ENCODE data around the gene OTOG. TPM values are rescaled to one million over a fixed set of nuclear protein-coding genes. Genes with fewer than 3 reads are reported as not detected.

OTOG gene
- total RNA-seq, 6 experiments from 2014 or later = not detected

GRCh38 chr11:17554487-17554886, 7.4 kb downstream of the OTOG start:
- no peaks in the 10 kb centered on the region for H3K9me3 Mint-ChIP-seq
- no peak overlapping the region for H3K27ac Mint-ChIP-seq
- DNase-seq = no peak
- H3K27me3 Mint-ChIP-seq (ENCODE audit: insufficient read depth) = peaks cover 22% of the 10 kb centered on the region
- no peak for TF ChIP-seq CTCF (IDR thresholded peaks at IDR 0.05)
- no peaks in the 10 kb centered on the region for H3K36me3 Mint-ChIP-seq (ENCODE audit: low read depth)
- no peak overlapping the region for H3K4me3 Mint-ChIP-seq
- H3K4me1 Mint-ChIP-seq (ENCODE audit: low read depth) = no peaks in the 10 kb centered on the region

- Mint-ChIP-seq H3K9me3 (no peaks in the 10 kb centered on the region), H3K36me3 (ENCODE audit: low read depth) (no peaks in the 10 kb centered on the region), H3K27me3 (ENCODE audit: insufficient read depth) (peaks cover 23% of the 10 kb centered on the region), H3K27ac (no peak overlapping the region), H3K4me1 (ENCODE audit: low read depth) (no peaks in the 10 kb centered on the region), H3K4me3 (no peak overlapping the region)
- no peak for TF ChIP-seq CTCF (IDR thresholded peaks at IDR 0.05)
- no peak for DNase-seq
Observed at GRCh38 chr11:17556999-17557398, 9.9 kb downstream of the OTOG start.

- no peak overlapping the region for H3K4me3 Mint-ChIP-seq
- H3K27ac Mint-ChIP-seq = no peak overlapping the region
- peaks cover 23% of the 10 kb centered on the region for H3K27me3 Mint-ChIP-seq (ENCODE audit: insufficient read depth)
- no peak for DNase-seq
- no peaks in the 10 kb centered on the region for H3K4me1 Mint-ChIP-seq (ENCODE audit: low read depth)
- no peak for TF ChIP-seq CTCF (IDR thresholded peaks at IDR 0.05)
- H3K9me3 Mint-ChIP-seq = no peaks in the 10 kb centered on the region
- H3K36me3 Mint-ChIP-seq (ENCODE audit: low read depth) = no peaks in the 10 kb centered on the region
Observed at GRCh38 chr11:17558025-17558780, 11.1 kb downstream of the OTOG start.

GRCh38 chr11:17558916-17559315, 11.9 kb downstream of the OTOG start:
- DNase-seq = no peak
- H3K27ac Mint-ChIP-seq = no peak overlapping the region
- H3K27me3 Mint-ChIP-seq (ENCODE audit: insufficient read depth) = peaks cover 23% of the 10 kb centered on the region
- H3K4me3 Mint-ChIP-seq = no peak overlapping the region
- no peaks in the 10 kb centered on the region for H3K4me1 Mint-ChIP-seq (ENCODE audit: low read depth)
- H3K36me3 Mint-ChIP-seq (ENCODE audit: low read depth) = no peaks in the 10 kb centered on the region
- TF ChIP-seq CTCF (IDR thresholded peaks at IDR 0.05) = no peak
- no peaks in the 10 kb centered on the region for H3K9me3 Mint-ChIP-seq

GRCh38 chr11:17559341-17560087, 12.5 kb downstream of the OTOG start:
- Mint-ChIP-seq H3K9me3 (no peaks in the 10 kb centered on the region), H3K27ac (no peak overlapping the region), H3K4me3 (no peak overlapping the region), H3K4me1 (ENCODE audit: low read depth) (no peaks in the 10 kb centered on the region), H3K27me3 (ENCODE audit: insufficient read depth) (peaks cover 23% of the 10 kb centered on the region), H3K36me3 (ENCODE audit: low read depth) (no peaks in the 10 kb centered on the region)
- no peak for TF ChIP-seq CTCF (IDR thresholded peaks at IDR 0.05)
- DNase-seq = no peak

Measured in HFFc6 (cell line).